Stimulated activated CD4-positive, alpha-beta T cell treated with anti-CD3 and anti-CD28 coated beads, Interleukin-2, amount 100 ng/mL, for 24 hours (primary cell): Measurements from ENCODE around the gene EVA1A.
"Not testable (repeated sequence)": the region's sequence is repeated elsewhere in the genome, so short reads cannot be mapped to it uniquely, and the experiment has no call there.

Source experiments
- DNase-seq, 2 donors: peaks; one replicate each; pipeline ENCODE4 v3.0.0-alpha.2; 2020

The EVA1A gene

GRCh38 chr2:75516378-75517360 is 44.1 kb downstream of the EVA1A start:
- DNase-seq, result no peak

- no peak for DNase-seq
These were observed 45.0 kb downstream of the EVA1A start for GRCh38 chr2:75515584-75516368.

GRCh38 chr2:75513616-75514170 is 47.0 kb downstream of the EVA1A start:
- no peak for DNase-seq

- no peak for DNase-seq
These were observed 48.1 kb downstream of the EVA1A start for GRCh38 chr2:75512455-75513212.

GRCh38 chr2:75506101-75506697 is 54.5 kb downstream of the EVA1A start:
- no peak for DNase-seq

- no peak for DNase-seq
These were observed 55.7 kb downstream of the EVA1A start for GRCh38 chr2:75505012-75505411.

- DNase-seq, result no peak
These were observed 57.6 kb downstream of the EVA1A start for GRCh38 chr2:75503048-75503607.

GRCh38 chr2:75500633-75501032 is 60.1 kb downstream of the EVA1A start:
- no peak for DNase-seq

- DNase-seq, result no peak
These were observed 61.2 kb downstream of the EVA1A start for GRCh38 chr2:75499534-75499933.

- DNase-seq, result no peak
These were observed 61.8 kb downstream of the EVA1A start for GRCh38 chr2:75498907-75499306.

GRCh38 chr2:75497256-75497655 is 63.5 kb downstream of the EVA1A start:
- no peak for DNase-seq

GRCh38 chr2:75495862-75496261 is 64.9 kb downstream of the EVA1A start:
- DNase-seq, result no peak

- no peak for DNase-seq
These were observed 66.5 kb downstream of the EVA1A start for GRCh38 chr2:75494137-75494769.

- DNase-seq, result no peak
These were observed 67.5 kb downstream of the EVA1A start for GRCh38 chr2:75493230-75493629.

GRCh38 chr2:75491129-75491753 is 69.5 kb downstream of the EVA1A start:
- no peak for DNase-seq

- no peak for DNase-seq
These were observed 71.0 kb downstream of the EVA1A start for GRCh38 chr2:75489721-75490120.

GRCh38 chr2:75488157-75488556 is 72.6 kb downstream of the EVA1A start:
- no peak for DNase-seq

GRCh38 chr2:75486735-75487134 is 74.0 kb downstream of the EVA1A start:
- not testable (repeated sequence) for DNase-seq

- no peak for DNase-seq
These were observed 75.9 kb downstream of the EVA1A start for GRCh38 chr2:75484840-75485239.

- no peak for DNase-seq
These were observed 76.9 kb downstream of the EVA1A start for GRCh38 chr2:75483878-75484277.

GRCh38 chr2:75482398-75482797 is 78.3 kb downstream of the EVA1A start:
- no peak for DNase-seq
